Activated gamma-delta T cell treated with Interleukin-2 at 50 U/mL for 16 hours (primary cell): ENCODE measurements around the gene SAP30BP.

Source experiments
- DNase-seq: peaks from one replicate; pipeline ENCODE4 v3.0.0-alpha.2; 2020

SAP30BP gene

GRCh38 chr17:75691801-75692626 lies 24.9 kb downstream of the SAP30BP start:
- DNase-seq, result no peak

- no peak for DNase-seq
Observed at GRCh38 chr17:75692976-75693375, 25.8 kb downstream of the SAP30BP start.

GRCh38 chr17:75693500-75694481 lies 26.7 kb downstream of the SAP30BP start:
- no peak for DNase-seq

- no peak for DNase-seq
Observed at GRCh38 chr17:75694536-75694935, 27.4 kb downstream of the SAP30BP start.

GRCh38 chr17:75695141-75695829 lies 28.1 kb downstream of the SAP30BP start:
- no peak for DNase-seq

- DNase-seq, result no peak
Observed at GRCh38 chr17:75695830-75696271, 28.7 kb downstream of the SAP30BP start.

GRCh38 chr17:75697651-75698291 lies 30.6 kb downstream of the SAP30BP start:
- DNase-seq, result no peak

GRCh38 chr17:75698659-75699058 lies 31.5 kb downstream of the SAP30BP start:
- DNase-seq, result no peak

GRCh38 chr17:75701288-75701687 lies 34.1 kb downstream of the SAP30BP start:
- DNase-seq, result no peak

GRCh38 chr17:75703191-75703590 lies 36.1 kb downstream of the SAP30BP start:
- no peak for DNase-seq

GRCh38 chr17:75703591-75703990 lies 36.5 kb downstream of the SAP30BP start:
- no peak for DNase-seq

- DNase-seq, result no peak
Observed at GRCh38 chr17:75704963-75705875, 38.1 kb downstream of the SAP30BP start.

- DNase-seq, result no peak
Observed at GRCh38 chr17:75706042-75706728, 39.0 kb downstream of the SAP30BP start.

- DNase-seq, result no peak
Observed at GRCh38 chr17:75707079-75707571, 40.0 kb downstream of the SAP30BP start.

GRCh38 chr17:75712446-75712845 lies 45.3 kb downstream of the SAP30BP start:
- no peak for DNase-seq

GRCh38 chr17:75719732-75720131 lies 52.6 kb downstream of the SAP30BP start:
- no peak for DNase-seq

GRCh38 chr17:75720656-75721462 lies 53.7 kb downstream of the SAP30BP start, which contains the start of gene ITGB4:
TSS of gene ITGB4 (plus strand) at chr17:75721459. CDS start at chr17:75724704, 3,245 bp downstream.
- DNase-seq, result peak; percentile 62

- no peak for DNase-seq
Observed at GRCh38 chr17:75721463-75722011, 54.4 kb downstream of the SAP30BP start.

- no peak for DNase-seq
Observed at GRCh38 chr17:75722076-75722475, 54.9 kb downstream of the SAP30BP start.
